GM10248 (cell line): ENCODE data around the gene SCP2.

ENCODE experiments used
- CTCF ChIA-PET: fragments of 300-600 bp; sonication (Branson Sonifier 250); formaldehyde crosslinking; extraction: SDS; loops from one replicate; lab custom pipeline; 2021; ENCODE audit warnings: antibody characterized with exemption; lab: Yijun Ruan, JAX
- POLR2A ChIA-PET: fragments of 350-650 bp; sonication (Branson Sonifier 250); formaldehyde crosslinking; extraction: SDS; loops from one replicate; lab custom pipeline; 2020; ENCODE audit warnings: antibody characterized with exemption; lab: Yijun Ruan, JAX
- DNase-seq: peaks from one replicate; pipeline ENCODE4 v3.0.0; 2012; ENCODE audit errors: extremely low spot score
- TF ChIP-seq, protein P1 (sequence below): IDR thresholded peaks from 2 replicates; pipeline ENCODE4 v1.5.1; 2012; ENCODE audit warnings: mild to moderate bottlenecking, low read depth; ENCODE audit errors: extremely low read depth, missing control alignments, control extremely low read depth

The SCP2 gene

GRCh38 chr1:53083636-53084588 lies 156.8 kb downstream of the SCP2 start:
- ChIA-PET POLR2A (no interaction called here), CTCF (no interaction called here)

DNA sequence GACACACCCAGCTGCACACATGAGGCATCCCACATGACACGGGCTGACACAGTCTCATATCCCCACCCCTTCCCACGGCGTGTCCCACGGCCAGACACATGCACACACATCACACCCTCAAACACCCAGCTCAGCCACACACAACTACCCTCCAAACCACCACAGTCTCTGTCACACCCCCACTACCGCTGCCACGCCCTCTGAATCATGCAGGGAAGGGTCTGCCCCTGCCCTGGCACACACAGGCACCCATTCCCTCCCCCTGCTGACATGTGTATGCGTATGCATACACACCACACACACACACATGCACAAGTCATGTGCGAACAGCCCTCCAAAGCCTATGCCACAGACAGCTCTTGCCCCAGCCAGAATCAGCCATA lies 157.5 kb downstream of the SCP2 start:
- POLR2A ChIA-PET, result no interaction called here
- no peak for DNase-seq
- TF ChIP-seq, protein P1, sequence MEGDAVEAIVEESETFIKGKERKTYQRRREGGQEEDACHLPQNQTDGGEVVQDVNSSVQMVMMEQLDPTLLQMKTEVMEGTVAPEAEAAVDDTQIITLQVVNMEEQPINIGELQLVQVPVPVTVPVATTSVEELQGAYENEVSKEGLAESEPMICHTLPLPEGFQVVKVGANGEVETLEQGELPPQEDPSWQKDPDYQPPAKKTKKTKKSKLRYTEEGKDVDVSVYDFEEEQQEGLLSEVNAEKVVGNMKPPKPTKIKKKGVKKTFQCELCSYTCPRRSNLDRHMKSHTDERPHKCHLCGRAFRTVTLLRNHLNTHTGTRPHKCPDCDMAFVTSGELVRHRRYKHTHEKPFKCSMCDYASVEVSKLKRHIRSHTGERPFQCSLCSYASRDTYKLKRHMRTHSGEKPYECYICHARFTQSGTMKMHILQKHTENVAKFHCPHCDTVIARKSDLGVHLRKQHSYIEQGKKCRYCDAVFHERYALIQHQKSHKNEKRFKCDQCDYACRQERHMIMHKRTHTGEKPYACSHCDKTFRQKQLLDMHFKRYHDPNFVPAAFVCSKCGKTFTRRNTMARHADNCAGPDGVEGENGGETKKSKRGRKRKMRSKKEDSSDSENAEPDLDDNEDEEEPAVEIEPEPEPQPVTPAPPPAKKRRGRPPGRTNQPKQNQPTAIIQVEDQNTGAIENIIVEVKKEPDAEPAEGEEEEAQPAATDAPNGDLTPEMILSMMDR, result no peak
- CTCF ChIA-PET, result no interaction called here

More at GRCh38 chr1:53083636-53084588, 156.8 kb downstream of the SCP2 start:
- TF ChIP-seq, protein P1, result no peak
- DNase-seq, result no peak

DNA sequence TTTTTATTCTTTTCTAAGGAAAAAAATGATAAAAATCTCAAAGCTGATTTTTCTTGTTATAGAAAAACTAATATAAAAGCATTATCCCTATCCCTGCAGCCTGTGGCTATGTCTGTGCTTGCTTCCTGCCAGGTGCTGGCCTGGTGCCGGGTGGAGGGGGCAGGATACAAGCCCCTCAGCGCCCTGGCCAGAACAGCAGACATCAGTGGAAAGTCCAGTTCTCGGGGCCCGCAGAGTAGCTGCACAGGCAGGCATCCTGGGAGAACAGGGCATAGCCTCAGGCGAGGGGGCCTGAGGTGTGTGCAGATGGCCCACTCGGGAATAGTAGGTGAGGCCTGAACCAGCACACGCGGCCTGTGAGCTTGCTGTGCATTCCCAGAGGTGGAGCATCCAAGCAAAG lies 158.3 kb downstream of the SCP2 start:
- DNase-seq, result no peak
- ChIA-PET CTCF (interaction anchor here (1.4 kb wide), 1 partner anchor 36 kb away, joined by 3 read pairs; no protein-coding TSS in a partner anchor), POLR2A (no interaction called here)
- TF ChIP-seq, protein P1, result no peak

DNA sequence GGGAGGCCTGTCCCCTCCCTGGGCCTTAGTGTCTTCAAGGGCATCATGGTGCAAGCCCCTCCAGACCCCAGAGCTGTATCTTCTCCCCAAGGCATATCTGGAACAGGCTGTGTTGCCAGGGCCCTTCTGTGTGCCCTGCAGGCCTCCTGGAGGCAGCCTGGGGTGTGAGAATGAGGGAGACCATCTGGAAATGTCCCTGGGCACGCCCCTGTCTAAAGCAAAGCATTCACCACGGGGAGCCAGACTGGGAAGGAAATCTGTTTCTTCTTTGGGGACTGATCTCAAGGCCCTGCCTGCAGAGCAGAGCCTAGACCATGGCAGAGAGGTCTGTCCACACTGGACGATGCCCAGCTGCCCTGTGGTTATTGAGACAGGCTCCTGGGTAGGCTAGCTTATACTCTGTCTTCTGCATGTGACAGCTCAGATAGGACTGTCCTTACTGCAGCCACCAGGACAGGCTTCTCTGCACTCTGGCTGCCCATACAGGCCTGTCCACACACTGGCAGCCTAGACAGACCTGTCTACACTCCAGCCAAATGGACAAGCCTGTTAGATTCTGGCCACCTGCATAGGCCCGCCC lies 159.5 kb downstream of the SCP2 start:
- POLR2A ChIA-PET, result no interaction called here
- CTCF ChIA-PET, result interaction anchor here (1.4 kb wide), 1 partner anchor 38 kb away, joined by 3 read pairs; no protein-coding TSS in a partner anchor
- DNase-seq, result no peak
- TF ChIP-seq, protein P1, result no peak

- TF ChIP-seq, protein P1, result no peak
- DNase-seq, result no peak
- ChIA-PET POLR2A (no interaction called here), CTCF (interaction anchor here (1.0 kb wide), 1 partner anchor 9 kb away, joined by 3 read pairs; no protein-coding TSS in a partner anchor)
These were observed 160.5 kb downstream of the SCP2 start for GRCh38 chr1:53087332-53088285.
